ENCODE data around the gene IKZF1. TPM values are rescaled to one million over a fixed set of nuclear protein-coding genes. Genes with fewer than 3 reads are reported as not detected.

IKZF1 gene
- polyA plus RNA-seq, 2 donors = 1.0 to 1.1 TPM

DNA sequence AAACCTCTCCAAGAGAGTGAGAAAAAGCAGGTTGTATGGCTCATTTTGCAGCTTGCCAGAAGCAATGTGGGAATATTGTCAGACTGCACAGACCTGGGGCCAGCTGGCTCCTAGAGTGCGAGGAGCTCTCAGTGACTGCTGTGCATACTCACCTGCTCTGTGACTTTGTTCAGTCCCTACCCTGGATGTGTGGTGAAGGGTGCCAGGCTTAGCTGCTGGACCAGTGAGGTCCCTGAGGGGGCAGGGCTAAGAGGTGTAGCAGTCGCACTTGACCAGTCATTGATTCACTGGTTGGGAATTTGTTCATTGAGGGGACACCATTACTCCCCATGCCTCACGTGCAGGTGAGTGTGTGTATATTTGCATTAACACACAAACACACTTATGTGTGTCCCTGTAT is 60.1 kb downstream of the IKZF1 start:
- H3K4me3 ChIP-seq (ENCODE audit: low read depth in 1 of 2, low read length in 2 of 2) = no peak overlapping the region
- 67 to 76% methylated on average over 3 of the region's 3 CpGs for WGBS, 2 donors
- no peaks in the 10 kb centered on the region for H3K9me3 ChIP-seq (ENCODE audit: control insufficient read depth in 2 of 2, insufficient read depth in 1 of 2, low read depth in 1 of 2, low read length in 1 of 2)
- no peaks in the 10 kb centered on the region for H3K4me1 ChIP-seq (ENCODE audit: control insufficient read depth in 2 of 2, insufficient read depth in 2 of 2, low read length in 1 of 2)
- no peaks in the 10 kb centered on the region for H3K27me3 ChIP-seq (ENCODE audit: control insufficient read depth in 1 of 2, insufficient read depth in 2 of 2, low read length in 2 of 2)
- H3K36me3 ChIP-seq (ENCODE audit: control insufficient read depth in 2 of 2, insufficient read depth in 2 of 2, low read length in 1 of 2) = no peaks in the 10 kb centered on the region
- H3K27ac ChIP-seq (ENCODE audit: low read depth in 2 of 2, low read length in 1 of 2) = peak overlapping the region in 1 of 2 donors; percentile 1

DNA sequence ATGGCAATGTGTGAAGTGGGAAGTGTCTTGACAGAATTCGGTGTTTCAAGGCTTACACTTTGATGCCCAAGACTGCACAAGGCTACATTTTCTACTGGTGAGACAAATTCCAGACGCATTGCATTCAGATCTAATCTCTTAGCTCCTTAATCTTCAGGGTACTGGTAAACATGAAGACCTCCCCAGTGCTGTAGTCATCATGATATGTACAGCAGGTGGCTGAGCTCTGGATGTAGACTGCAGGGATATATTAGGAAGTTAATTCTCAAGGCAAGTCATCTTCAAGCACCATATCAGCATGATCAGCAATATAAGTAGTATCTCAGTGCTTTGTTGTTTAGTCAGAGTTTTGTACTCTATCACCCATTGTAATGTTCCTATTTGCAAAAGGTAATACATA is 61.8 kb downstream of the IKZF1 start:
- no peak overlapping the region for H3K27ac ChIP-seq (ENCODE audit: low read depth in 2 of 2, low read length in 1 of 2)
- no peak overlapping the region for H3K4me3 ChIP-seq (ENCODE audit: low read depth in 1 of 2, low read length in 2 of 2)
- no peaks in the 10 kb centered on the region for H3K9me3 ChIP-seq (ENCODE audit: control insufficient read depth in 2 of 2, insufficient read depth in 1 of 2, low read depth in 1 of 2, low read length in 1 of 2)
- no peaks in the 10 kb centered on the region for H3K36me3 ChIP-seq (ENCODE audit: control insufficient read depth in 2 of 2, insufficient read depth in 2 of 2, low read length in 1 of 2)
- no peaks in the 10 kb centered on the region for H3K27me3 ChIP-seq (ENCODE audit: control insufficient read depth in 1 of 2, insufficient read depth in 2 of 2, low read length in 2 of 2)
- WGBS, 2 donors = 48 to 61% methylated on average over 2 of the region's 2 CpGs
- peaks cover 0 to under 1% of the 10 kb centered on the region in 2 donors for H3K4me1 ChIP-seq (ENCODE audit: control insufficient read depth in 2 of 2, insufficient read depth in 2 of 2, low read length in 1 of 2)

DNA sequence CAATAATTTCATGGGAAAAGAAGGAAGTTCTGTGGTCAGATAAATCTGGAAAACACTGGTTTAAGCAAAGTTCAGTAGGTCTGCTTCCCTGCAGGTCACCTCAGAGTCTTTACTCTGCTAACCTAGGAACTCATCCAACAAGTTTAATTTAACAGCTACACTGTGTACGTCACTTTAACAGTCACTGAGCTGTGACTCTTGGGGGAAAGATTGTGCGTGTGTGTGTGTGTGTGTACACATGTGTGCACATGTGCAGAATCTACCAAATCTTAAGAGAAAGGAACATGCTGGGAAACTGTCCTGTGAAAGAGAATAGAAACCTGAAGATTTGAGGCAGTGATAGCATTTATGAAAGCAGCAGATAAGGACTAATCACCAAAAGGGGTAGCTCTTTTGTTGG is 62.6 kb downstream of the IKZF1 start:
- peaks cover 0 to 3% of the 10 kb centered on the region in 2 donors for H3K4me1 ChIP-seq (ENCODE audit: control insufficient read depth in 2 of 2, insufficient read depth in 2 of 2, low read length in 1 of 2)
- H3K27ac ChIP-seq (ENCODE audit: low read depth in 2 of 2, low read length in 1 of 2) = no peak overlapping the region
- 46 to 57% methylated on average over 2 of the region's 2 CpGs for WGBS, 2 donors

DNA sequence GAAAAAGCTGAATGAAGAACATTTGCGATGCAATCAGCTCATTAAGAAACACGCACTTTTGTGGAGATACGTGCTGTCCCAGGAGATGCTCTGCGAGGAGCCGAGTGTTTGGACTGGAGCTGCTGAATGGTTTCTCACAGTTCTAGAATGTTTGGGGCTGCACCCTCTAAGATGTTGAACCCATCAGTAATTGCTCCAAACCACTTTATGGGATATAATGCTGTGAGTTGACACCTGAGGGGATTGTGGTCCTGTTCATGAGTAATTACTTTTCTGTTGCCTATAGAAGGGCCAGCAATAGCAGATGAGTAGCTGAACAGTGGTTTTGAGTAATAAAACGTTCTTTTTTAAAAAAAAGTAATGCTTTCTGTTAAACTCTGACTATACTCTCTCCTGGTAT is 63.1 kb downstream of the IKZF1 start:
- H3K27me3 ChIP-seq (ENCODE audit: control insufficient read depth in 1 of 2, insufficient read depth in 2 of 2, low read length in 2 of 2) = no peaks in the 10 kb centered on the region
- no peaks in the 10 kb centered on the region for H3K9me3 ChIP-seq (ENCODE audit: control insufficient read depth in 2 of 2, insufficient read depth in 1 of 2, low read depth in 1 of 2, low read length in 1 of 2)
- 79 to 80% methylated on average over 6 of the region's 6 CpGs for WGBS, 2 donors
- no peaks in the 10 kb centered on the region for H3K36me3 ChIP-seq (ENCODE audit: control insufficient read depth in 2 of 2, insufficient read depth in 2 of 2, low read length in 1 of 2)
- H3K27ac ChIP-seq (ENCODE audit: low read depth in 2 of 2, low read length in 1 of 2) = no peak overlapping the region
- H3K4me1 ChIP-seq (ENCODE audit: control insufficient read depth in 2 of 2, insufficient read depth in 2 of 2, low read length in 1 of 2) = peaks cover 0 to 3% of the 10 kb centered on the region in 2 donors
- no peak overlapping the region for H3K4me3 ChIP-seq (ENCODE audit: low read depth in 1 of 2, low read length in 2 of 2)

More for the DNA sequence above, 62.6 kb downstream of the IKZF1 start:
- Histone ChIP-seq H3K9me3 (ENCODE audit: control insufficient read depth in 2 of 2, insufficient read depth in 1 of 2, low read depth in 1 of 2, low read length in 1 of 2) (no peaks in the 10 kb centered on the region), H3K36me3 (ENCODE audit: control insufficient read depth in 2 of 2, insufficient read depth in 2 of 2, low read length in 1 of 2) (no peaks in the 10 kb centered on the region), H3K4me3 (ENCODE audit: low read depth in 1 of 2, low read length in 2 of 2) (no peak overlapping the region), H3K27me3 (ENCODE audit: control insufficient read depth in 1 of 2, insufficient read depth in 2 of 2, low read length in 2 of 2) (no peaks in the 10 kb centered on the region)

GRCh38 chr7:50368366-50368765 is 63.9 kb downstream of the IKZF1 start:
- Histone ChIP-seq H3K4me1 (ENCODE audit: control insufficient read depth in 2 of 2, insufficient read depth in 2 of 2, low read length in 1 of 2) (peaks cover 3 to 4% of the 10 kb centered on the region in 2 donors), H3K4me3 (ENCODE audit: low read depth in 1 of 2, low read length in 2 of 2) (no peak overlapping the region), H3K36me3 (ENCODE audit: control insufficient read depth in 2 of 2, insufficient read depth in 2 of 2, low read length in 1 of 2) (no peaks in the 10 kb centered on the region), H3K27me3 (ENCODE audit: control insufficient read depth in 1 of 2, insufficient read depth in 2 of 2, low read length in 2 of 2) (no peaks in the 10 kb centered on the region), H3K27ac (ENCODE audit: low read depth in 2 of 2, low read length in 1 of 2) (no peak overlapping the region), H3K9me3 (ENCODE audit: control insufficient read depth in 2 of 2, insufficient read depth in 1 of 2, low read depth in 1 of 2, low read length in 1 of 2) (no peaks in the 10 kb centered on the region)
- 83 to 88% methylated on average over 4 of the region's 4 CpGs for WGBS, 2 donors

- WGBS, 2 donors = 67 to 70% methylated on average over 8 of the region's 8 CpGs
These were observed 64.9 kb downstream of the IKZF1 start for GRCh38 chr7:50369143-50370026.

GRCh38 chr7:50370884-50371283 is 66.4 kb downstream of the IKZF1 start:
- Histone ChIP-seq H3K4me3 (ENCODE audit: low read depth in 1 of 2, low read length in 2 of 2) (no peak overlapping the region), H3K36me3 (ENCODE audit: control insufficient read depth in 2 of 2, insufficient read depth in 2 of 2, low read length in 1 of 2) (no peaks in the 10 kb centered on the region), H3K4me1 (ENCODE audit: control insufficient read depth in 2 of 2, insufficient read depth in 2 of 2, low read length in 1 of 2) (peaks cover 3 to 4% of the 10 kb centered on the region in 2 donors), H3K9me3 (ENCODE audit: control insufficient read depth in 2 of 2, insufficient read depth in 1 of 2, low read depth in 1 of 2, low read length in 1 of 2) (no peaks in the 10 kb centered on the region), H3K27me3 (ENCODE audit: control insufficient read depth in 1 of 2, insufficient read depth in 2 of 2, low read length in 2 of 2) (no peaks in the 10 kb centered on the region), H3K27ac (ENCODE audit: low read depth in 2 of 2, low read length in 1 of 2) (no peak overlapping the region)
- WGBS, 2 donors = 86 to 92% methylated on average over 7 of the region's 7 CpGs

More at GRCh38 chr7:50369143-50370026, 64.9 kb downstream of the IKZF1 start:
- Histone ChIP-seq H3K27me3 (ENCODE audit: control insufficient read depth in 1 of 2, insufficient read depth in 2 of 2, low read length in 2 of 2) (no peaks in the 10 kb centered on the region), H3K9me3 (ENCODE audit: control insufficient read depth in 2 of 2, insufficient read depth in 1 of 2, low read depth in 1 of 2, low read length in 1 of 2) (no peaks in the 10 kb centered on the region), H3K4me1 (ENCODE audit: control insufficient read depth in 2 of 2, insufficient read depth in 2 of 2, low read length in 1 of 2) (peaks cover 3 to 4% of the 10 kb centered on the region in 2 donors), H3K4me3 (ENCODE audit: low read depth in 1 of 2, low read length in 2 of 2) (no peak overlapping the region), H3K27ac (ENCODE audit: low read depth in 2 of 2, low read length in 1 of 2) (no peak overlapping the region), H3K36me3 (ENCODE audit: control insufficient read depth in 2 of 2, insufficient read depth in 2 of 2, low read length in 1 of 2) (no peaks in the 10 kb centered on the region)

GRCh38 chr7:50371551-50372021 is 67.1 kb downstream of the IKZF1 start:
- Histone ChIP-seq H3K27me3 (ENCODE audit: control insufficient read depth in 1 of 2, insufficient read depth in 2 of 2, low read length in 2 of 2) (no peaks in the 10 kb centered on the region), H3K27ac (ENCODE audit: low read depth in 2 of 2, low read length in 1 of 2) (no peak overlapping the region), H3K9me3 (ENCODE audit: control insufficient read depth in 2 of 2, insufficient read depth in 1 of 2, low read depth in 1 of 2, low read length in 1 of 2) (no peaks in the 10 kb centered on the region), H3K36me3 (ENCODE audit: control insufficient read depth in 2 of 2, insufficient read depth in 2 of 2, low read length in 1 of 2) (no peaks in the 10 kb centered on the region), H3K4me1 (ENCODE audit: control insufficient read depth in 2 of 2, insufficient read depth in 2 of 2, low read length in 1 of 2) (peaks cover 3 to 4% of the 10 kb centered on the region in 2 donors), H3K4me3 (ENCODE audit: low read depth in 1 of 2, low read length in 2 of 2) (no peak overlapping the region)
- 79 to 86% methylated on average over 5 of the region's 5 CpGs for WGBS, 2 donors

- H3K36me3 ChIP-seq (ENCODE audit: control insufficient read depth in 2 of 2, insufficient read depth in 2 of 2, low read length in 1 of 2) = no peaks in the 10 kb centered on the region
- no peaks in the 10 kb centered on the region for H3K27me3 ChIP-seq (ENCODE audit: control insufficient read depth in 1 of 2, insufficient read depth in 2 of 2, low read length in 2 of 2)
- H3K4me1 ChIP-seq (ENCODE audit: control insufficient read depth in 2 of 2, insufficient read depth in 2 of 2, low read length in 1 of 2) = peaks cover 3 to 4% of the 10 kb centered on the region in 2 donors
- H3K27ac ChIP-seq (ENCODE audit: low read depth in 2 of 2, low read length in 1 of 2) = no peak overlapping the region
- no peak overlapping the region for H3K4me3 ChIP-seq (ENCODE audit: low read depth in 1 of 2, low read length in 2 of 2)
- WGBS, 2 donors = 67 to 79% methylated on average over 4 of the region's 4 CpGs
- H3K9me3 ChIP-seq (ENCODE audit: control insufficient read depth in 2 of 2, insufficient read depth in 1 of 2, low read depth in 1 of 2, low read length in 1 of 2) = no peaks in the 10 kb centered on the region
These were observed 68.4 kb downstream of the IKZF1 start for GRCh38 chr7:50372923-50373322.
